ENCODE data around the gene DLG1. TPM values are rescaled to one million over a fixed set of nuclear protein-coding genes. Genes with fewer than 3 reads are reported as not detected.

DLG1 gene
- total and polyA plus RNA-seq, 8 donors = 17.9 to 173 (median 92.9) TPM

- TF ChIP-seq POLR2A (IDR thresholded peaks at IDR 0.05) (no peak), POLR2AphosphoS5 (IDR thresholded peaks at IDR 0.05) (no peak), CTCF (IDR thresholded peaks at IDR 0.05) (no peak), EP300 (IDR thresholded peaks at IDR 0.05) (no peak)
- Histone ChIP-seq H3K27ac (no peak overlapping the region), H3K36me3 (no peaks in the 10 kb centered on the region), H3K4me3 (no peak overlapping the region), H3K4me1 (peaks cover 14 to 49% (median 23%) of the 10 kb centered on the region in 4 donors), H3K27me3 (no peaks in the 10 kb centered on the region), H3K9me3 (no peaks in the 10 kb centered on the region)
- 48 to 64% (median 60%) methylated on average over 1 of the region's 1 CpG for WGBS, 5 donors
- no peak for DNase-seq
- intact Hi-C loops (cut with DNase I; ENCODE audit: low total_unique reads) = loop anchor here (10.0 kb wide), 1 partner anchor 59 kb away; no protein-coding TSS in a partner anchor
Observed at GRCh38 chr3:197305854-197306253, 7.4 kb upstream of the DLG1 start.

GRCh38 chr3:197303452-197303851 is 5.0 kb upstream of the DLG1 start:
- Histone ChIP-seq H3K9me3 (no peaks in the 10 kb centered on the region), H3K27ac (no peak overlapping the region), H3K4me3 (no peak overlapping the region), H3K4me1 (peaks cover 0 to 41% (median 24%) of the 10 kb centered on the region in 4 donors), H3K27me3 (no peaks in the 10 kb centered on the region), H3K36me3 (no peaks in the 10 kb centered on the region)
- intact Hi-C loops (cut with DNase I; ENCODE audit: low total_unique reads) = loop anchor here (10.0 kb wide), 1 partner anchor 61 kb away; no protein-coding TSS in a partner anchor
- no peak for DNase-seq
- 33 to 62% (median 39%) methylated on average over 6 of the region's 6 CpGs for WGBS, 5 donors
- TF ChIP-seq CTCF (IDR thresholded peaks at IDR 0.05) (no peak), EP300 (IDR thresholded peaks at IDR 0.05) (no peak), POLR2AphosphoS5 (IDR thresholded peaks at IDR 0.05) (no peak), POLR2A (IDR thresholded peaks at IDR 0.05) (no peak)

GRCh38 chr3:197302696-197303341 is 4.4 kb upstream of the DLG1 start:
- Histone ChIP-seq H3K9me3 (no peaks in the 10 kb centered on the region), H3K27ac (no peak overlapping the region), H3K27me3 (no peaks in the 10 kb centered on the region), H3K4me3 (no peak overlapping the region), H3K36me3 (no peaks in the 10 kb centered on the region), H3K4me1 (peaks cover 0 to 37% (median 23%) of the 10 kb centered on the region in 4 donors)
- DNase-seq = no peak
- 69 to 83% (median 72%) methylated on average over 3 of the region's 3 CpGs for WGBS, 5 donors
- intact Hi-C loops (cut with DNase I; ENCODE audit: low total_unique reads) = loop anchor here (10.0 kb wide), 1 partner anchor 62 kb away; no protein-coding TSS in a partner anchor
- no peak for TF ChIP-seq EP300 (IDR thresholded peaks at IDR 0.05)
- TF ChIP-seq POLR2A (IDR thresholded peaks at IDR 0.05) = no peak
- no peak for TF ChIP-seq CTCF (IDR thresholded peaks at IDR 0.05)

GRCh38 chr3:197302033-197302432 is 3.6 kb upstream of the DLG1 start:
- WGBS, 5 donors = 83 to 91% (median 88%) methylated on average over 3 of the region's 3 CpGs
- no peak overlapping the region for H3K4me3 ChIP-seq
- intact Hi-C loops (cut with DNase I; ENCODE audit: low total_unique reads) = loop anchor here (10.0 kb wide), 1 partner anchor 63 kb away; no protein-coding TSS in a partner anchor
- DNase-seq = no peak
- H3K27me3 ChIP-seq = no peaks in the 10 kb centered on the region
- H3K36me3 ChIP-seq = no peaks in the 10 kb centered on the region
- no peaks in the 10 kb centered on the region for H3K9me3 ChIP-seq
- H3K4me1 ChIP-seq = peaks cover 0 to 37% (median 23%) of the 10 kb centered on the region in 4 donors
- TF ChIP-seq EP300 (IDR thresholded peaks at IDR 0.05) (no peak), POLR2A (IDR thresholded peaks at IDR 0.05) (no peak), POLR2AphosphoS5 (IDR thresholded peaks at IDR 0.05) (no peak), CTCF (IDR thresholded peaks at IDR 0.05) (no peak)
- no peak overlapping the region for H3K27ac ChIP-seq

All from stomach (tissue), 9 donors.